Activated T-helper 9 cell treated with anti-CD3 and anti-CD28 coated beads, Interleukin-2, amount 50 U/mL, for 16 hours (primary cell): ENCODE results near the gene DRICH1.
"Not testable (repeated sequence)": the region's sequence is repeated elsewhere in the genome, so short reads cannot be mapped to it uniquely, and the experiment has no call there.

Experiments
- DNase-seq: peaks from one replicate; pipeline ENCODE4 v3.0.0-alpha.2; 2020; ENCODE audit warnings: low read depth

DRICH1 gene

DNA sequence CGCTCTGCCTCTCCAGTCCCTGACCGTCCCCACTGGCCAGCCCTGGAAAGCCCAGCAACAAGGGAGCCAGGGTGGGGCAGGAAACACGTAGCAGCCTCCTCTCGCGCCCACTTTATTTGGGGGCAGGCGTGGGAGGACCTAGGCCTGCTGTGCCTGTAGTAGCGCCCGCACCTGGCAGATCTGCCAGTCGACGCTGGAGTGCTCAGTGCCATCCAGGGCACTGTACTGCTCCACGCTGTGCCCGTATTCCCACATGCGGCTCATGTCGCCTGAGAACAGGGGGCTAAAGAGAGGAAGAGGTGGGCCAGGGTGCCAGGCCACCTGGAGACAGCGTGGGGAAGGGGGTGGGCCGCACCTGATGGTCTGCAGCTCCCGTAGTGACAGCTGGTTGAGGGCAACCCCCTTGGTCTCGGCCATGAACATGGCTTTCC is 17.0 kb upstream of the DRICH1 start:
- no peak for DNase-seq

DNA sequence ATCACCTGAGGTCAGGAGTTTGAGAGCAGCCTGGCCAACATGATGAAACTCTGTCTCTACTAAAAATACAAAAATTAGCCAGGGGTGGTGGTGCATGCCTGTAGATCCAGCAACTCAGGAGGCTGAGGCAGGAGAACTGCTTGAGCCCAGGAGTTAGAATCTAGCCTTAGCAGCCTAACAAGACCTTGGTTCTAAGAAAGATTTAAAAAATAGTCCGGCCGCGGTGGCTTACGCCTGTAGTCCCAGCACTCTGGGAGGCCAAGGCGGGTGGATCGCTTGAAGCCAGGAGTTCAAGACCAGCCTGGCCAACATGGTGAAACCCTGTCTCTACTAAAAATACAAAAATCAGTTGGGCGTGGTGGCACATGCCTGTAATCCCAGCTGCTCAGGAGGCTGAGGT is 14.4 kb upstream of the DRICH1 start:
- DNase-seq = not testable (repeated sequence)

- not testable (repeated sequence) for DNase-seq
Measured at GRCh38 chr22:23640206-23640605, 8.1 kb upstream of the DRICH1 start.

DNA sequence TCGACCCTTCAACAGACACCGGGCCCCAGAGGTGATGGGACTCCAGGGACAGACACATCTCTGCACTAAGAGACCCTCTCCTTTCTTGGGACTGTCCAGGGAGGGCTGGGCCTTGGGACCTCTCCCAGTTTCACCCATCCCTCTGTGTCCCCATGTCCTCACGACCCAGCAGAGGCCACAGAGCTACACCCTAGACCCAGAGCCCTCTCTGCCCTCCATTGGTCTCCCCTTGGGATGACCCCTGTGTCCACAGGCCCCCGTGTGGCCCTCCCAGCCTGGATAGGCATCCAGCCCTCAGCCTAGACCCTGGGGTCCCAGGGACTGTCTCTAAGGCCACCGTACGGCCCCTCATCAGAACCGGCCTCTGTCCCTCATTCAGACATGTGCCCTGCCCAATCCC is 7.5 kb upstream of the DRICH1 start:
- no peak for DNase-seq

DNA sequence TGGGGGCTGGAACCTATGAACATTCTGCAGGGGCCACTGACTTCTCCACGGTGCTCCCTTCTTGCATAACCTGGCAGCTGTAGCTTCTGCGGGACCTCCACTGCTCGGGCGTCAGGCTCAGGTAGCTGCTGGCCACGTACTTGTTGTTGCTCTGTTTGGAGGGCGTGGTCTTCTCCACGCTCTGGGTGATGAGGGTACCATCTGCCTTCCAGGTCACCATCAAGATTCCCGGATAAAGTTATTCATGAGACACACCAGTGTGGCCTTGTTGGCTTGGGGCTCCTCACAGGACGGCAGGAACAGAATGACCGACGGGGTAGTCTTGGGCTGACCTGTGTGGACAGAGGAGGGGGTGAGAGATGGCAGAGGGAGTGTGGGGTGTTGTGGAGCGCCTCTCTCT is 6.5 kb upstream of the DRICH1 start:
- no peak for DNase-seq

DNA sequence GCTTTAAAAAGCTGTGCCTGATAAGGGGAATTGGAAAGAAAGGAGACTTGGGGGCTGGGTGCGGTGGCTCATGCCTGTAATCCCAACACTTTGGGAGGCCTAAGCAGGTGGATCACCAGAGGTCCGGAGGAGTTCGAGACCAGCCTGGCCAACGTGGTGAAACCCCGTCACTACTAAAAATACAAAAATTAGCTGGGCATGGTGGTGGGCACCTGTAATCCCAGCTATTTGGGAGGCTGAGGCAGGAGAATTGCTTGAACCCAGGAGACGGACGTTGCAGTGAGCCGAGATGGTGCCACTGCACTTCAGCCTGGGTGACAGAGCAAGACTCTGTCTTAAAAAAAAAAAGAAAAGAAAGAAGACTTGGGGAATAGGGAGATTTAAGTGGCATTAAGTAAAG is 3.2 kb upstream of the DRICH1 start:
- DNase-seq = not testable (repeated sequence)

DNA sequence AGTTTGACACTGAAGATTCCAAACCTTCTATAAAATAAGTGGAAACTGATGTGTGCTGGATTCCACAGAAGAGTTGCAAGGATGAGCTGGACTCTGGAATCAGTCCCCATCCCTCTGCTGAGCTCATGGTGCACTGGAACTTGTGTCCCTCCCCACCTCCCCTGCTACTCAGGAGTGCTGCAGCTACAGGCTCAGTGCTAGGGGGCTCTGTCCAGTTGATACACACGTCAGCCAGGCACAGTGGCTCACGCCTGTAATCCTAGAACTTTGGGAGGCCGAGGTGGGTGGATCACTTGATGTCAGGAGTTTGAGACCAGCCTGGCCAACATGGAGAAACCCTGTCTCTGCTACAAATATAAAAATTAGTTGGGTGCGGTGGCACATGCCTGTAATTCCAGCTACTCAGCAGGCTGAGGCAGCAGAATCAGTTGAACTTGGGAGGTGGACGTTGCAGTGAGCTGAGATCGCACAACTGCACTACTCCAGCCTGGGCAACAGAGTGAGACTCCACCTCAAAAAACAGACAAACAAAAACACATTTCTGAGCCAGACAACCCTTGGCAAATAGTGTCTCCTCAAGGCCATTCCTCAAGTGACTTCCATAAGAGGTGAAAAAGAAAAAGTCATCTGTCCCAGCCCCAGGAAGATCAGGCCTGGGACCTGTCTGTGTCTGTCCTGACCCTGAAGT is 3.9 kb downstream of the DRICH1 start:
- not testable (repeated sequence) for DNase-seq

DNA sequence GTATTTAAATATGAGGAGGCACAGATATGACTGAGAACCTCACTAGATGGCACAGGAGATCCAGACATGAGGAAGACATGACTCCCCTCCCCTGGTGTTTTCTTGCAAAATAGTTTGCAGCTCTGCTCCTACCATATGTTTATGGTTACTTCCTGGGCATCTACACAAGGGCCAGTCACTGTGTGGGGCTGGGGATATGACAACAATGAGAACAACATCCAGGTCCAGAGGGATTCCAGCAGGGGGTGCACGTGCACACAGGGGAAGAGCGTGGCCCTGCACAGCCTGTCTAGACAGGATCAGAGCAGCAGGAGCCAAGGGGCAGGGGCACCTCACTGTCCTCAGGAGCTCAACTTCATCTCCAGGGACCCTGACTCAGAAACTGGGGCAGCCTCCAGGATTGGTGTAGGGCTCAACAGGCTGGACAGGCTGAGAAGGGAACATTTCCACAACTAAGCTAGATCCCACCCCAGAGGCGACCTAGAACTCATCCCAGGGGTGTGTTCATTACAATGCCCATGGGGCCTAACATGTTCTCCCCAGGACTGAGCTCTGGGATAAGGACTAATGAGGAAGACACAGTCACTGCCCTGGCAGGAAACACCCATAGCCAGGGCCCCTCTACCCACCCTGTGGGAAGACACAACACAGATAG is 4.6 kb downstream of the DRICH1 start:
- peak; percentile 30 for DNase-seq

GRCh38 chr22:23626286-23626975 is 5.7 kb downstream of the DRICH1 start:
- DNase-seq = no peak

- no peak for DNase-seq
Measured at GRCh38 chr22:23622634-23623033, 9.5 kb downstream of the DRICH1 start.

DNA sequence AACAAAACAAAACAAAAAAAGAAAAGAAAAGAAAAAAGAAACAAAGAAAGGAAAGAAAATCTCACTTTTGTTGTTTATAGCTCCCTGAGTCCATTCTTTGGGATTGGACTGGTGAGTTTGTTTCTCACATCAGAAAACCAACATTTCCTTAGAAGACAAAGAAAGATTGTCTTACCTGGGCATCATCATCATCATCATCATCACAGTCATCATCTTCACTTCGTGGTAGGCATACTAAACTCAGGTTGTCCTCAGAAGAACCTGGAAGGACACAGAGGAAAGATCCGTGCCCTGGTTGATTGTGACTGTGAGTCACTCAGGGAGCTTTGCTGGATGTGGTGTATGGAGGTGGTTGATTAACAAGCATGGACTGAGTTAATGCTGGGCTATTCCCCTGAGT is 10.2 kb downstream of the DRICH1 start:
- DNase-seq = not testable (repeated sequence)

DNA sequence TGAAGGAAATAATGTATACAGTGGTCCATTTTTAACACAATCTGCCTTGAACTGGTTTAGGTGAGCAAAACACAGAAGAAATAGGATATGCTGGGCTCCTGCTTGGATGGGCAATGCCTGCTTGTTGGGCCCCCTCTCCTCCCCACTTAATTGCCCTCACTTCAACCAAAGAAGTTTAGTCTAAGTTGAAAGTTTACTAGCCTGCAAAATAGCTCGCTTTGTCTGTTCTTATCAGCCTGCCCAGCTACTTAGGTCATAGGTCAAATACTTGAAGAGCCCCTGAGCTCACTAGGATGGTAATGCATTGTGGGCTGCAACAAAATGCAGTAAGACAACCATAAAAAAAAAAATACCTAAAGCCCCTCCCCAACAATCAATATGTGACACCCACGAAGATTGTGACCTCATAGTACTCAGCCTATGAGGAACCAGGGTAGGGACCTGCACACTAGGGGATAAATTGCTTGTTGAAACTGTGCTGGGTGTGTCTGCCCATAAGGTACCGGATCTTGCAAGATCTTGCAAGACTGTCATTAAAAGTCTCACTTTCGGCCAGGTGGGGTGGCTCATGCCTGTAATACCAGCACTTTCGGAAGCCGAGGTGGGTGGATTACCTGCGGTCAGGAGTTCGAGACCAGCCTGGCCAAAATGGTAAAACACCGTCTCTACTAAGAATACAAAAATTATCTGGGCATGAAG is 10.9 kb downstream of the DRICH1 start:
- no peak for DNase-seq

DNA sequence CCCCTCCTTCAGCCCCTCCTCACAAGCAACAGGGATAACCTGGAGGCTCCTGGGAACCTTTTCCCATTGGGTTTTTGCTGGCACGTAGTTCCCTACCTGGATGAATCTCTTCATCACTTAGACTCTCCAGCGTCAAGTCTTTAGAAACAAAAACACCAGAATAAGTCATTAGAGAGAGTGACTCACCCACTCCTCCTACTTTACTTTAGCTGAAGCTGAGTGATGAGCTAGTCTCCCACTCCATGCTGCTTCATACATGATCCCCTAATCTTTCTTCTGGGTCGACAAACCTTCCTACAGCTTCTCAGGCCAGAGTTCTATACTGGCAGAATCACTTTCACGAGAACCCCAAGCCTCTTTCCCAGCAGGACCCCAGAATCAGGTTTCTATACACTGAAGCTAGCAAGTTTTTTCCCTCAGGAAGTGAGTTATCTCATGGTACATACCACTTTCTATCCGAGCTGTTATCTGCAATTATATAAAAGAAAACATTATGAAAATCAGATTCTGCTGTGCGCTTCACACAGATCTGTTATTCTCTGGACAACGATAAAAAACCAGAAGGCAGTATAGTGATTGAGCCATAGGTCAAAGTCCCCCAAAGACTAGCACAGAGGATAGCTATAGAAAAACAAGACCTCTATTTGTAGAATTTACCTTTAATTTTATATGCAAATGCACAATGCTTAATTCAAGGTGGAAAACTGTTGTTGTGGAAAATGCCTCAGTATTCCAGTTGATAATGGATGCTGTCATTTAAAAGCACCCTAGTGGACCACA is 18.7 kb downstream of the DRICH1 start:
- no peak for DNase-seq

- DNase-seq = no peak
Measured at GRCh38 chr22:23609983-23610781, 21.9 kb downstream of the DRICH1 start.

DNA sequence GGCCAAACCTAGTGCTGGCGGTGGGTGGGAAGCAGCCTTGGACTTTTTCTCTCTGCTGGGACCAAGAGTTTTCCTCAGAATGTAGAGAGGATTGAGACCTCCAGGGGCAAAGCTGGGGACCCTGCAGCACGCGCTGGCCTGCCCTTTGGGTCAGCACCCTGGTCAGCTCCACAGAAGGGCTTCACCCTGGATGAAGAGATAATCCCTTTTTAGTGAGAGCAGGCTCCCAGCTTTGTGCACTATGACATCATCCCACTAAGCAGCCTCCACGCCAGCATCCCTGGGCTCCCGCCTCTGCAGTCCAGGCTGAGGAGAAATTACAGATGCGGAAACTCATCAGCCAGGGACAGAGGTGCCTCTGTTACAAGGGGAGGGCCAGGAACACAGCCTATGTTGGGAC is 23.5 kb downstream of the DRICH1 start:
- no peak for DNase-seq

DNA sequence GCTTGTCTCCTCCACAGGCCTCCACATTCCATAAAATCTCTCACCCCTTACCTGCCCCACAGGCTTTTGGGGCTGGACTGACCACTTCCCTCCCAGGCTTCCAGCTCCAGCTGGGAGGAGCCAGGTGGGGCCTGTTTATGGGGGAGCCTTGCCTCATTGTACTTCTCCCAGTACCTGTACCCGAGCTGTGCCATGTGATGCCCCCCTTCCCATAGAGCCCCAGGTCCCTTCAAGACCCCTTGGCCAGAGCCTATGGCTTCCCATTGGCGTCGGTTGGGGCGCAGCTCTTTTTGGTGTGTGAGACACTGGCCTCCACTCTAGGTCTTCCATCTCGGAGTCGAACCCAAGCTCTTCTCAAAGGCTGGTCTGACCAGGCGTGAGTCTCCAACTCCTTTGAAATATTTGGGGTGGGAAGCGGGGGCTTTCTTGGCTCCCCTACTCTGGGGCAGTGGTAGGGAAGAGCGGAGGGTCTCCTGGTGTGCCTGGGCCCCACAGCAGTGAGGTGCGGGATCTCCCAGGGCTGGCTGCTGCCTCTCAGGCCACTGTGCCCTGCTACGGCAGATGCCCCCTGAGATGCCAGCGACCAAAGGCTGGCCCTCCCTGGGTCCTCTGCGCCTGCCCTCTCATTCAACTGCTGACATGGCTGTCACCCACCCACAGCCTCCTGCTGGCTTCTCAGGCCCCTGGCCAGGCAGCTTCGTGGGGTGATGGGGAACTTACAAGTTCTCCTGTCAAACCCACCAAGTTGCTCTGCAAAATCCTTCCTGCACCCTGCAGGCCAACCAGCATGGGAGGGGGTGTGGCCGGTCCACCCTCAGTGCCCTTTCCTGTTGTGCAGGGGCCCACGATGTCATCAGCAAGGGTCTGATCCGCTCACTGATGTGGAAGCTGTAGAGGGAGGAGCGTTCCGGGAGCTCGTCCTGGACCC is 25.7 kb downstream of the DRICH1 start:
- DNase-seq = no peak

DNA sequence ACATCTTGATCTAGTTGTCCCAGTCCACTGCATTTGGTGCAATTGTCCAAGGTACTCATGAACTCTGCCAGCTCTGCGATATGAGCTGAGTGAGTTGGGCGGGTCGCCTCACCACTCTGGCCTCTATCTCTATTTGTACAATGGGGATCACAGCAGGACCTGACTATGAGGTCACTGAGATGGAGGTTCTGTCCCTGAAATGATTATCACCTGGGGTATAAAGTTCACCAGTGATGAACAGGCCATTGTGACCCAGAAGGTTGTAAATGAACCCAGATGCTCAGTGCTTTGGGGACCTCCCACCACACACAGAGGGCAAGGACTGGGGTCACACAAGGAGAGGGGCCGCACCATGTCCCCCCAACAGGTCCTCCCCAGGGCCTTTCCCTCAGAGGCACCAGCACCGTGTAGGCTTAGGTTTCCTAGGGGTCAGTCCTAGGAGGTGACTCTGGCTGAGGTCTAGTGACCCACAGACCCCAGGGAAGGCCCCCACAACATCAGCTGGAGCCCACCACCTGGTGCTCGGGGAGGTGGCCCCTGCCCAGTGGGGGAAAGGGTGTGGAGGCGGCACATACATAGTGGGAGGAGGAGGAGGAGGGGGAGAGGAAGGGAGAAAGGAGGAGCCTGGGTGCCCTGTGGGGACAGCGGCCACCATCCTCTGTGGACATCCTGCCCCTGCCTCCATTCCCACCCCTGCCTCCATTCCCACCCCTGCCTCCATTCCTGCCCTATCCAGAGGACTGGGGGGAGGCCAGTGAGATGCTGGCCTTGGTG is 27.0 kb downstream of the DRICH1 start:
- no peak for DNase-seq

- no peak for DNase-seq
Measured at GRCh38 chr22:23603266-23603665, 28.9 kb downstream of the DRICH1 start.
